ENCODE measurements around the gene GP5.

Gene GP5

GRCh38 chr3:194386066-194386465 is 13.0 kb downstream of the GP5 start:
- ATAC-seq: no peak
- TF ChIP-seq ZNF565 (CRISPR knock-in tag; conservative IDR thresholded peaks at IDR 0.05; ENCODE audit: low read depth) (no peak), ESRRG (CRISPR knock-in tag; IDR thresholded peaks at IDR 0.05) (no peak), ZNF8 (CRISPR knock-in tag; IDR thresholded peaks at IDR 0.05) (no peak)

- no peak for ATAC-seq
- TF ChIP-seq ZNF565 (CRISPR knock-in tag; conservative IDR thresholded peaks at IDR 0.05; ENCODE audit: low read depth): no peak
- no peak for TF ChIP-seq PPARA (CRISPR knock-in tag; IDR thresholded peaks at IDR 0.05; ENCODE audit: borderline replicate concordance)
- TF ChIP-seq PATZ1 (CRISPR knock-in tag; IDR thresholded peaks at IDR 0.05; ENCODE audit: borderline replicate concordance): no peak
- TF ChIP-seq ZC3H10 (CRISPR knock-in tag; IDR thresholded peaks at IDR 0.05): no peak
- TF ChIP-seq ISL1 (CRISPR knock-in tag; IDR thresholded peaks at IDR 0.05): no peak
- no peak for TF ChIP-seq ESRRG (CRISPR knock-in tag; IDR thresholded peaks at IDR 0.05)
- TF ChIP-seq CSRNP3 (CRISPR knock-in tag; IDR thresholded peaks at IDR 0.05): no peak
- TF ChIP-seq SNAI2 (CRISPR knock-in tag; IDR thresholded peaks at IDR 0.05): no peak
- no peak for TF ChIP-seq RARB (CRISPR knock-in tag; IDR thresholded peaks at IDR 0.05)
- TF ChIP-seq GLIS3 (CRISPR knock-in tag; IDR thresholded peaks at IDR 0.05): no peak
- no peak for TF ChIP-seq TSHZ2 (CRISPR knock-in tag; IDR thresholded peaks at IDR 0.05)
- TF ChIP-seq OSR1 (CRISPR knock-in tag; IDR thresholded peaks at IDR 0.05): no peak
- no peak for TF ChIP-seq TOX (CRISPR knock-in tag; IDR thresholded peaks at IDR 0.05; ENCODE audit: borderline replicate concordance)
These were observed 14.5 kb downstream of the GP5 start for GRCh38 chr3:194384569-194385001.

GRCh38 chr3:194384156-194384555 is 14.9 kb downstream of the GP5 start:
- ATAC-seq: no peak

GRCh38 chr3:194383276-194383940 is 15.7 kb downstream of the GP5 start:
- TF ChIP-seq GLIS3 (CRISPR knock-in tag; IDR thresholded peaks at IDR 0.05): no peak
- TF ChIP-seq CREB5 (CRISPR knock-in tag; IDR thresholded peaks at IDR 0.05; ENCODE audit: low read depth): no peak
- no peak for TF ChIP-seq BACH2 (CRISPR knock-in tag; IDR thresholded peaks at IDR 0.05; ENCODE audit: borderline replicate concordance)
- no peak for TF ChIP-seq ZC3H10 (CRISPR knock-in tag; IDR thresholded peaks at IDR 0.05)
- TF ChIP-seq RARB (CRISPR knock-in tag; IDR thresholded peaks at IDR 0.05): no peak
- TF ChIP-seq TSHZ2 (CRISPR knock-in tag; IDR thresholded peaks at IDR 0.05): no peak
- no peak for TF ChIP-seq PATZ1 (CRISPR knock-in tag; IDR thresholded peaks at IDR 0.05; ENCODE audit: borderline replicate concordance)
- no peak for ATAC-seq

More at GRCh38 chr3:194384156-194384555, 14.9 kb downstream of the GP5 start:
- TF ChIP-seq BACH2 (CRISPR knock-in tag; IDR thresholded peaks at IDR 0.05; ENCODE audit: borderline replicate concordance): no peak
- no peak for TF ChIP-seq ARNTL (CRISPR knock-in tag; IDR thresholded peaks at IDR 0.05; ENCODE audit: borderline replicate concordance, low read depth)
- no peak for TF ChIP-seq ESRRG (CRISPR knock-in tag; IDR thresholded peaks at IDR 0.05)
- no peak for TF ChIP-seq RARB (CRISPR knock-in tag; IDR thresholded peaks at IDR 0.05)
- TF ChIP-seq TCF4 (CRISPR knock-in tag; IDR thresholded peaks at IDR 0.05; ENCODE audit: borderline replicate concordance): no peak
- TF ChIP-seq OSR1 (CRISPR knock-in tag; IDR thresholded peaks at IDR 0.05): no peak
- TF ChIP-seq GLIS3 (CRISPR knock-in tag; IDR thresholded peaks at IDR 0.05): no peak

Measured in SK-N-SH treated with all-trans-retinoic acid at 6 μM for 48 hours (cell line).